Umbilical cord (tissue), 2 donors: ENCODE data around the gene MAP2K6. TPM values are rescaled to one million over a fixed set of nuclear protein-coding genes. Genes with fewer than 3 reads are reported as not detected.
"Not testable (repeated sequence)": the region's sequence is repeated elsewhere in the genome, so short reads cannot be mapped to it uniquely, and the experiment has no call there.

ENCODE experiments used
- DNase-seq: peaks from one replicate; pipeline ENCODE4 v3.0.0-alpha.2; 2015; ENCODE audit warnings: low spot score
- total RNA-seq: library from RNA; depleted of rRNA; stranded (reverse); fragments of >200 nt; gene quantifications from one replicate; pipeline ENCODE4 v1.2.3, GENCODE V29; 2014; ENCODE audit warnings: low replicate concordance; ENCODE audit not compliant: insufficient read depth

The MAP2K6 gene
- total RNA-seq, 1 donor from 2014 or later, result 7.9 TPM

- no peak for DNase-seq
Measured at GRCh38 chr17:69455040-69455439, 40.5 kb downstream of the MAP2K6 start.

DNA sequence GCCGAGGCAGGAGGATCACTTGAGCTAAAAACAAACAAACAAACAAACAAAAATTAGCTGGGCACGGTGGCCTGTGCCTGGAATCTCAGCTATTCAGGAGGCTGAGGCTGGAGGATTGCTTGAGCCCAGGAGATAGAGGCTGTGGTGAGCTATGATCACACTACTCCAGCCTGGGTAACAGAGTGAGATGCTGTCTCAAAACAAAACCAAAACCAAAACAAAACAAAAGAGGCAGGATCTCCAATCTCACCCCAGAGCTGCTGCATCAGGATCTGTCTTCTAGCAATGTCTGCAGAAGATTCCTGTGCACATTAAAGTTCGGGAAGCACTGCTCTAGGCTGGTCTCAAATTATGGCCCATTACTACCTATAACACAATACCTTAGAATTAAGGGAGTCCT is 43.1 kb downstream of the MAP2K6 start:
- no peak for DNase-seq

GRCh38 chr17:69460963-69461922 is 46.7 kb downstream of the MAP2K6 start:
- DNase-seq, result no peak

- DNase-seq, result no peak
Measured at GRCh38 chr17:69461951-69462369, 47.5 kb downstream of the MAP2K6 start.

DNA sequence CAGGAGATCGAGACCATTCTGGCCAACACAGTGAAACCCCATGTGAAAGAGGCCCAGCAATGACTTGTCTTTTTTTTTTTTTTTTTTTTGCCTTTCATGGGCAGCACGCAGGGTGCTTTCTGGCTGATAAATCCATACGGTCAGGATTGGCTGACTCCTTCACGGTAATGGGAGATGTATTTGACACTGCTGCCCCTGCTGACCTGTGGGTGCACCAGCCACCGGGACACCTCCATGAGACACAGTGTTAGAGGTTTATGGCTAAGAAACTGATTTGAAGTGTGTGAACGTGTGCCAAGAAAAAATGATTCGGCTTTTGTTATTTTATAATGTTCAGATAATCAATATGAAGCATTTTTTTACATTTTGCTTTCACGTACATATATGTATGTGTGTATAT is 48.4 kb downstream of the MAP2K6 start:
- DNase-seq, result no peak

- DNase-seq, result no peak
Measured at GRCh38 chr17:69466451-69466850, 52.0 kb downstream of the MAP2K6 start.

GRCh38 chr17:69466905-69467667 is 52.6 kb downstream of the MAP2K6 start:
- DNase-seq, result no peak

GRCh38 chr17:69468207-69468606 is 53.7 kb downstream of the MAP2K6 start:
- DNase-seq, result no peak

GRCh38 chr17:69470702-69471101 is 56.2 kb downstream of the MAP2K6 start:
- no peak for DNase-seq

DNA sequence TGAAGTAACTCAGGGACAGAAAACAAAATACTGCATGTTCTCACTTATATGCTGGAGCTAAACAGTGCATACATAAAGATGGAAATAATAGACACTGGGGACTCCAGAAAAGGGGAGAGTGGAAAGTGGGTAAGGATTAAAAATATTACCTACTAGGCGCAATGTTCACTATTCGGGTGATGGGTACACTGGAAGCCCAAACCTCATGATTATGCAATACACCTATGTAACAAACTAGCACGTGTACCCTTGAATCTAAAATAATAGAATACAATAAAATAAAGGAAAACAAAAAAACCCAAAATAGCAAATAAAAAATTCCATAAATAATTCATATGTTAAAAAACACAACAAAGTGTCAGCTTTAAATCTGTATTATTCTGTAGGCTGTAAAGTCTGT is 56.9 kb downstream of the MAP2K6 start:
- DNase-seq, result no peak

- peak; percentile 93 for DNase-seq
Measured at GRCh38 chr17:69473841-69474831, 59.6 kb downstream of the MAP2K6 start.

DNA sequence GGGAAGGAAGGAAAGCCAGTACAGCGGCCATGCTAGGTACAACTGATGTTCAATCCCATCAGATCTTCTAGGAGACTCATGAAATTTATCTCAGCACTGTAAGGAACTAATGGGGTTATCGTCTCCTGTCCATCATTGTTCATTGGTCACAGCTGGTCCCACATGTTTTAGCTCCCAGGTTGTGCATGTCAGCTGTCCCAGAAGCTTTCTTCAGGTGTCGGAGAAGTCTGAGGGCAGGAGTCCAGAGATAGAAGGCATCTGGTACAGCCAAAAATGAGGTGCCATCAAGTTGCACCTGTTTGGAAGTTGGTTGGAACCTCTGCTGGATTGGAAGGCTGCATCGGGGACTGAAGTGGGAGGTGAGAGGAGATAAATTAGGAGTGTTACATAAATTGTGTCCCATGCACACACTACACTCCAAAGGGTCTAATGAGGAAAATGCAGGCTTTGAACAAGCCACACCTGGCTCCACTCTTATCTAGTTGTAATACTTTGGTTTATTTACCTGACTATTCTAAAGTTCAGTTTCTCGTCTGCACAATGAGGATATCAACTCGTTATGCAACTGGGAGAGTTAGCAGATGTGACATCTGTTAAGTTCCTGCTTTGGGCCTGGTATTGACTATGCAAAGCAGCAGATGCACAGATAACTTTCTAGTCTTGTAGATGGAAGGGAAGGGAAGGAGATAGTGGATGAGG is 62.9 kb downstream of the MAP2K6 start:
- no peak for DNase-seq

- no peak for DNase-seq
Measured at GRCh38 chr17:69477903-69478266, 63.4 kb downstream of the MAP2K6 start.

- DNase-seq, result no peak
Measured at GRCh38 chr17:69478916-69479315, 64.4 kb downstream of the MAP2K6 start.

GRCh38 chr17:69479756-69480155 is 65.3 kb downstream of the MAP2K6 start:
- DNase-seq, result not testable (repeated sequence)

DNA sequence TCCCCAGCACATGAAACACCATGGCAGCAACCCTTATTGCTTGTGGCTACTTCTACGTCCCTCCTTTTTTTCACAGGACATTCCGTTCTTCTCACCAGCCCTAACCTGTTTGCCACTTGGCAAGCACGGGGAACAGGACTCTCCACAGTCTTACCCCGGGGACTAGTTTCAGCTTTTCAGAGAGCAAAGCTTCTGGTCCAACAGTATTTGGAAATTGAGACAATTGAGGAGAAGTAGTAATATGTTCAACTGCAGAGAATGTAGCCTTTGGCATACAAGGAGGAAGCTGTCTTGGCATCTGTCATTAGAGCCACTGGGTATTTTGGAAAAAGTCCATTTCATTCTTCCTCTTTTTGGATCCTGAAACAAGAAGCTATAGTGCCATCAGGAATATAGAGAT is 65.7 kb downstream of the MAP2K6 start:
- no peak for DNase-seq

- peak; percentile 17 for DNase-seq
Measured at GRCh38 chr17:69485251-69485661, 70.8 kb downstream of the MAP2K6 start.

DNA sequence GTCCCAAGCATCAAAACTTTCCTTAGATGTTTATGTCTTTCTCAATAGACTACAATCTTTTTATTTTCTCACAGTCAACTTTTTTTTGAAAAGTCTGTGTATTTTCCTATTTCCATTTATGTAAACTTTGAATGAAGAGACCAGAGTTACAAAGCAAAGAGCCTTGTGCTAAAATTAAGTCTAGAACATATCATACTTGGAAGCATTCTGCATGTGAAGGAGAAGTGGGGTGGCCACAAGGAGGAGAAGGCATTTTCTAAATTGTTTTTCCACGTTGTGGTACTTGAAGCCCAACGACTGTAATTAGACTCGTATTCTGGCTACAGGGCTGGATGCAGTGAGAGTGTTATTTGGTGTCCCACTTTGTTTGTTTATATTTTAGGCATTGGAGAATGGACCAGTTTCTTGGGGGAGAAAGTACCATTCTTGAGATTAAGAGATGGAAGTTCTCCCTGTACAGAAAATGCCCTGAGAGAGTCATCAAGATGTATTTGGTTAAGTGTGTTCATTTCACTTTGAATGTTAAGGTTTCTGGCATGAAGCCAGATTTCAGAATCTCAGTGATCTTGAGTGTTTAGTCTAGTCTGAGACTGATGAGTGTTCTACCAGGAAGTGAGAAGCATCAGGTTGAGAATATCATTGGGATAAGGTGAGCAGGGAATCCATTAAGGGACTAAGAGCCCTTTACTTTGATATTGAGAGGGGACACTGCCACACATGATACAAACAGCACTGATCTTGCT is 71.6 kb downstream of the MAP2K6 start:
- peak; percentile 46 for DNase-seq

GRCh38 chr17:69486779-69487637 is 72.5 kb downstream of the MAP2K6 start:
- peak; percentile 22 for DNase-seq
